Measurements from ENCODE around the gene HDGFL1.

Gene HDGFL1

DNA sequence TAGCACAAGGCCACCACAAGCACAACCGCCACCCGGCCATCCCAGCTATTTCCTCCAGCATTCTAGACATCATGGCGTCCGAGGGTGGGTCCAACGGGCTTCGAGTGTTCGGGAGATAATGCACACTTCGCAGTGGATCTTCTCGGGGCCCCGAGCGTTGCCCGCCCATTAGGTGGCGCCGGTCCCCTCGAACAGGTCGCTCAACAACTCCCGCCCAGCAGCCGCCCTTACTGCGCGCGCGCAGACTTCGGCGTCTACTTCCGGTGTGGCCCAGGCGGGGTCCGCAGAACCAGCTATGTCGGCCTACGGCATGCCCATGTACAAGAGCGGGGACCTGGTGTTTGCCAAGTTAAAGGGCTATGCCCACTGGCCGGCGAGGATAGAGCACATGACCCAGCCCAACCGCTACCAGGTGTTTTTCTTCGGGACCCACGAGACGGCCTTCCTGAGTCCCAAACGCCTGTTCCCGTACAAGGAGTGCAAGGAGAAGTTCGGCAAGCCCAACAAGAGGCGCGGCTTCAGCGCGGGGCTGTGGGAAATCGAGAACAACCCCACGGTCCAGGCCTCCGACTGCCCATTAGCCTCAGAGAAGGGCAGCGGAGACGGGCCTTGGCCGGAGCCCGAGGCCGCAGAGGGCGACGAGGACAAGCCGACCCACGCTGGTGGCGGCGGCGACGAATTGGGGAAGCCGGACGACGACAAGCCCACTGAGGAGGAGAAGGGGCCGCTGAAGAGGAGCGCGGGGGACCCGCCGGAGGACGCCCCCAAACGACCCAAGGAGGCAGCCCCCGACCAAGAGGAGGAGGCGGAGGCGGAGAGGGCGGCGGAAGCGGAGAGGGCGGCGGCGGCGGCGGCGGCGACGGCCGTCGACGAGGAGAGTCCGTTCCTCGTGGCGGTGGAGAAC, at the start of gene HDGFL1:
Gene HDGFL1 (plus strand): TSS at position 286 of the 904 bp plus-strand sequence. CDS start 10 bp downstream, at position 296.
- TF ChIP-seq, protein P1, sequence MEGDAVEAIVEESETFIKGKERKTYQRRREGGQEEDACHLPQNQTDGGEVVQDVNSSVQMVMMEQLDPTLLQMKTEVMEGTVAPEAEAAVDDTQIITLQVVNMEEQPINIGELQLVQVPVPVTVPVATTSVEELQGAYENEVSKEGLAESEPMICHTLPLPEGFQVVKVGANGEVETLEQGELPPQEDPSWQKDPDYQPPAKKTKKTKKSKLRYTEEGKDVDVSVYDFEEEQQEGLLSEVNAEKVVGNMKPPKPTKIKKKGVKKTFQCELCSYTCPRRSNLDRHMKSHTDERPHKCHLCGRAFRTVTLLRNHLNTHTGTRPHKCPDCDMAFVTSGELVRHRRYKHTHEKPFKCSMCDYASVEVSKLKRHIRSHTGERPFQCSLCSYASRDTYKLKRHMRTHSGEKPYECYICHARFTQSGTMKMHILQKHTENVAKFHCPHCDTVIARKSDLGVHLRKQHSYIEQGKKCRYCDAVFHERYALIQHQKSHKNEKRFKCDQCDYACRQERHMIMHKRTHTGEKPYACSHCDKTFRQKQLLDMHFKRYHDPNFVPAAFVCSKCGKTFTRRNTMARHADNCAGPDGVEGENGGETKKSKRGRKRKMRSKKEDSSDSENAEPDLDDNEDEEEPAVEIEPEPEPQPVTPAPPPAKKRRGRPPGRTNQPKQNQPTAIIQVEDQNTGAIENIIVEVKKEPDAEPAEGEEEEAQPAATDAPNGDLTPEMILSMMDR (IDR thresholded peaks at IDR 0.05; ENCODE audit: control extremely low read depth, extremely low read depth, low read depth, missing control alignments): no peak
- POLR2A ChIA-PET: no interaction called here
- DNase-seq (ENCODE audit: extremely low spot score): no peak
- CTCF ChIA-PET: no interaction called here

DNA sequence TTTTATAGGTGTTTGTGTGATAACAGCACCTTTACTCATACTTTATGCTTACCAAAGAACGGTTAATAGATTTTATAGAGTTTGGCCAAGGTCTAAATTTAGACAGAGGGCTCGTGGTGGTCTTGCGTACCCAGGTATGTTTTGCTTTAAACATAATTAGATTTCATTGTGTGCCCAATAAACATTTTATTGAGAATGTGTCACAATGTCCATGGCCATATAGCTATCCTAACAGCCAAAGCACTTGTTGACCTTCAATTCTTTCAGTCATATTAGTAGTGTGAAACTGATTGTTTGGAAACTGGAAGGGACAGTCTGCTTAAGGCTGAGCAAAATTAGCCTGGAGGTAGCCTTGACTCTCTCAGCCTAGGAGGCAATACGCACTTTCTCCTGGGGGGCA, 48.3 kb upstream of the HDGFL1 start:
- TF ChIP-seq, protein P1 (IDR thresholded peaks at IDR 0.05; ENCODE audit: control extremely low read depth, extremely low read depth, low read depth, missing control alignments): no peak
- DNase-seq (ENCODE audit: extremely low spot score): no peak
- CTCF ChIA-PET: no interaction called here
- POLR2A ChIA-PET: no interaction called here

DNA sequence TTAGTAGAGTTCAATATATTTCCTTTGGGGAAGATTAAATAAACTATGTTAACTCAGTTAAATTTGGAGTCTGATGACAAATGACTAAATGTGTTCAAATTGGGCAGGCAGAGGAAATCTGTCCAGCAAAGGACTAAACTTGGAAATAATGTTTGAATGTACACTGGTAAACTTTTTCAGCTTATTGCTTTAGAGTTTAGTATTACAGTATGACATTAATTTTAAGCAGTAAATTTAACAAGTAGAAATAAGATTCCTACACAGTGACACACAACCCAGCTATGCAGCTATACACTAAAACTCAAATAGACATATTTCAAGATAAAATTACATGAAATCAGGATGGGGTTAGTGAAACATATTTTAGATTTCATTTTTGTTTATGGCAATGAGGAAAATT, 42.6 kb upstream of the HDGFL1 start:
- TF ChIP-seq, protein P1 (IDR thresholded peaks at IDR 0.05; ENCODE audit: control extremely low read depth, extremely low read depth, low read depth, missing control alignments): no peak
- ChIA-PET CTCF (interaction anchor here (1.0 to 1.3 kb wide), 2 partner anchors 30 to 206 kb away, joined by 3 to 4 read pairs; no protein-coding TSS in a partner anchor), POLR2A (no interaction called here)
- no peak for DNase-seq (ENCODE audit: extremely low spot score)

DNA sequence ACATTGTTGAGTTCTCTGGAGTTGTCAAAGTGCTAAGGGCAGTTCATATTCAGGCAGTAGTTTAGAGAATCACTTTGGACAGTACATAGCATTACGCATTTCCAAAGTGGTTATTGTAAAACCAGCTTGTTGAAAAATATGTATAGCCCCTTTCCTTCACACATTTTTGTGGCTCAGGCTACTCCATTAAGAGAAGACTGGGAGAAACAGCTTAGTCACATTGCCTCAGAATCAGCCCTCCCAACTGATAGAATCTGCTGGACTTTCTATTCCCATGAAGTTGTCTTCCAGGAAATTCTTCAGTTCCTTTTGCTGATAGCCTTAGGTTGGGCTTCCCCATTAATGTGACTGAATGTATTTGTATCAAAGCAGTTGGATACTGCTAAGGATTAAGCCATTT, 39.5 kb upstream of the HDGFL1 start:
- DNase-seq (ENCODE audit: extremely low spot score): no peak
- TF ChIP-seq, protein P1 (IDR thresholded peaks at IDR 0.05; ENCODE audit: control extremely low read depth, extremely low read depth, low read depth, missing control alignments): no peak
- CTCF ChIA-PET: interaction anchor here (1.3 to 3.5 kb wide), 2 partner anchors 12 to 15 kb away, joined by 3 to 19 read pairs; no protein-coding TSS in a partner anchor
- POLR2A ChIA-PET: no interaction called here

DNA sequence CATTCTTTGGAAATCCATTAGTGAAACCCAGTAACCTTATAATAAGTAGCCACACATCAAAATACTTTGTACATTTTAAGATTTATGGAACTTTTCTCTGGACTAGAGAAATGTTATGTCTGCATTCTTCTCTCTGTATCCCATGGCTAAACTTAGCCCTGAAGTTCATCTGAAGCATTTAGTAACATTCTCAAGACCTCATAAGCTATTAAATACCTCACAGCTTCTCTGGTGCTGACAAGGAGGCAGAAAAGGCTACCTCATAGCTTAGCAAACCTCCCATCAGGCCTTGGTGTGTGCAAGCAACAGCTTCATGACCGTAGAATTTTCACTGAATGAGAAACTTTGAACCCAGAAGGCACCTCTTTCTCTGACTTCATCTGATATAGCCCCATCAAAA, 38.9 kb upstream of the HDGFL1 start:
- POLR2A ChIA-PET: no interaction called here
- TF ChIP-seq, protein P1 (IDR thresholded peaks at IDR 0.05; ENCODE audit: control extremely low read depth, extremely low read depth, low read depth, missing control alignments): no peak
- CTCF ChIA-PET: interaction anchor here (1.3 to 3.5 kb wide), 2 partner anchors 12 to 16 kb away, joined by 3 to 19 read pairs; no protein-coding TSS in a partner anchor
- DNase-seq (ENCODE audit: extremely low spot score): no peak

DNA sequence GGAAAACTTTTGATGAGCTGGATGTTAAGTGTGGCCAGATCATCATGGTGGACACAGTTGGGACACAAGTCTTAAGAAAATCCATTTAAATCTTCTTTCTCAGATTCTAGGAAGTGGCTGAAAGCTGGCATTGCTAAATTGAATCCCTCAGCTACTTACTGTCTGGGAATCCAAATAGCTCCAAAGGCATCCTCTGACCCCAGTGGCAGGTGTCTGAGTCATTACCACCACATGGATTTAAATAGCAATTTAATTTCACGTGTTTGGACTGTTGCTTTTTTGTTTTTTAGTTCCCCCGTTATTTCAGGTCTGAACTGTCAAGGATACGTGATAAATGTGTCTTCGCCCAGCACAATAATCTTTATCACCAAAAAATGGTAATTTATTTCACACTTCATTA, 33.2 kb upstream of the HDGFL1 start:
- no peak for DNase-seq (ENCODE audit: extremely low spot score)
- POLR2A ChIA-PET: no interaction called here
- TF ChIP-seq, protein P1 (IDR thresholded peaks at IDR 0.05; ENCODE audit: control extremely low read depth, extremely low read depth, low read depth, missing control alignments): no peak
- CTCF ChIA-PET: interaction anchor here (1.0 to 1.7 kb wide), 2 partner anchors 17 to 27 kb away, joined by 3 read pairs; no protein-coding TSS in a partner anchor

Data from GM10248 (cell line).